K562 (cell line): ENCODE results near the gene NDUFV2. TPM values are rescaled to one million over a fixed set of nuclear protein-coding genes. Genes with fewer than 3 reads are reported as not detected.

Experiments
- ARID1B ChIP-seq: fragments of 450-650 bp; IDR thresholded peaks from 2 replicates; pipeline ENCODE4 v1.6.1; 2016; ENCODE audit warnings: antibody characterized with exemption, mild to moderate bottlenecking, inconsistent platforms
- COPS2 ChIP-seq: fragments of 450-650 bp; conservative IDR thresholded peaks from 2 replicates; pipeline ENCODE4 v1.6.1; 2016; ENCODE audit warnings: mild to moderate bottlenecking, moderate library complexity
- ELF2 ChIP-seq: fragments of 250-450 bp; sonication (Bioruptor Pico); IDR thresholded peaks from 2 replicates; pipeline ENCODE4 v1.5.0; 2021; ENCODE audit warnings: mild to moderate bottlenecking
- GTF2A2 ChIP-seq: IDR thresholded peaks from 2 replicates; pipeline ENCODE4 v1.6.1; 2016; ENCODE audit warnings: mild to moderate bottlenecking, missing genetic modification characterization, missing compliant biosample characterization
- MAFK ChIP-seq: IDR thresholded peaks from 2 replicates; pipeline ENCODE4 v1.6.1; 2011; ENCODE audit warnings: low read length, improper control_type of control experiment
- RBM17 ChIP-seq: fragments of 200-400 bp; formaldehyde crosslinking; IDR thresholded peaks from 2 replicates; pipeline ENCODE4 v1.6.1; 2017; ENCODE audit warnings: low read depth, mild to moderate bottlenecking, low read length, borderline replicate concordance
- SAP30 ChIP-seq: fragments of 200-600 bp; sonication (generic); IDR thresholded peaks from 2 replicates; pipeline ENCODE4 v1.6.1; 2012; ENCODE audit warnings: borderline replicate concordance, low read depth, mild to moderate bottlenecking, moderate library complexity, low read length, control low read depth, inconsistent platforms; ENCODE audit not compliant: insufficient read depth, poor library complexity, severe bottlenecking
- TAF1 ChIP-seq: IDR thresholded peaks from 2 replicates; pipeline ENCODE4 v1.6.1; 2011; ENCODE audit warnings: mild to moderate bottlenecking, low read length, moderate library complexity; ENCODE audit not compliant: insufficient read depth, control insufficient read depth, severe bottlenecking; ENCODE audit errors: extremely low read depth
- ZBTB43 ChIP-seq: sonication (generic); formaldehyde crosslinking; IDR thresholded peaks from 2 replicates; pipeline ENCODE4 v1.8.0; 2023; ENCODE audit warnings: mild to moderate bottlenecking, missing genetic modification reagents
- ZFP30 ChIP-seq: fragments of 250-450 bp; sonication (Bioruptor Pico); IDR thresholded peaks from 2 replicates; pipeline ENCODE4 v1.8.0; 2022; ENCODE audit warnings: moderate library complexity, mild to moderate bottlenecking, inconsistent platforms, borderline replicate concordance
- ZNF146 ChIP-seq: IDR thresholded peaks from one replicate; pipeline ENCODE4 v1.6.1; 2018; ENCODE audit warnings: missing compliant biosample characterization; ENCODE audit not compliant: unreplicated experiment
- ZNF76 ChIP-seq: fragments of 250-450 bp; sonication (Bioruptor Pico); IDR thresholded peaks from 2 replicates; pipeline ENCODE4 v1.4.0; 2020; ENCODE audit warnings: mild to moderate bottlenecking, moderate library complexity, borderline replicate concordance
- ZNF766 ChIP-seq: fragments of 200-800 bp; sonication (Bioruptor generic); conservative IDR thresholded peaks from 2 replicates; pipeline ENCODE4 v1.6.1; 2016; ENCODE audit warnings: missing genetic modification characterization, missing compliant biosample characterization
- polyA plus RNA-seq, 8 experiments: library from polyadenylated mRNA; depleted of rRNA in 4 of 8; stranded (reverse) in 5 of 8; unstranded in 3 of 8; fragments of >200 nt; fragmentation: Nextera tagmentation in 2 of 8; fragmentation: Illumina TruSeq in 1 of 8; extraction: Ambion mirVana in 2 of 8; extraction: Trizol in 1 of 8; gene quantifications; 2 replicates each; pipeline versions ENCODE4 v1.2.1 to v1.2.3, GENCODE V29; 2011 to 2014; ENCODE audit warnings: inconsistent platforms in 1 of 8, missing spikeins in 1 of 8
- total RNA-seq, 7 experiments: library from RNA; depleted of rRNA in 6 of 7; stranded (reverse); fragments of >200 nt in 6 of 7; fragmentation: Illumina TruSeq in 2 of 7; extraction: Trizol in 2 of 7; gene quantifications; 2 replicates each; pipeline versions ENCODE4 v1.2.1 to v1.2.3, GENCODE V29; 2011 to 2021; ENCODE audit warnings: low replicate concordance in 1 of 7
- TF ChIP-seq, protein P1 (sequence below), 2 experiments: fragments of 450-650 bp; IDR thresholded peaks; 2 replicates each; pipeline ENCODE4 v1.6.1; 2016; ENCODE audit warnings: mild to moderate bottlenecking in 2 of 2, borderline replicate concordance in 1 of 2, low read depth in 1 of 2, moderate library complexity in 1 of 2
- TF ChIP-seq, protein P2 (sequence below), 2 experiments: fragments of 250-450 bp in 1 of 2; fragments of 450-650 bp in 1 of 2; sonication (Bioruptor Pico) in 1 of 2; IDR thresholded peaks; 2 replicates each; pipeline versions ENCODE4 v1.6.1 to v1.8.0; 2016 to 2021; ENCODE audit warnings: mild to moderate bottlenecking in 2 of 2, moderate library complexity in 2 of 2, missing compliant biosample characterization in 1 of 2, missing genetic modification characterization in 1 of 2

The NDUFV2 gene
- total and polyA plus RNA-seq, 9 of the 15 experiments (the other 6 are each of a cell fraction or from before 2014, with no cell fraction given): 213 to 550 (median 384) TPM

DNA sequence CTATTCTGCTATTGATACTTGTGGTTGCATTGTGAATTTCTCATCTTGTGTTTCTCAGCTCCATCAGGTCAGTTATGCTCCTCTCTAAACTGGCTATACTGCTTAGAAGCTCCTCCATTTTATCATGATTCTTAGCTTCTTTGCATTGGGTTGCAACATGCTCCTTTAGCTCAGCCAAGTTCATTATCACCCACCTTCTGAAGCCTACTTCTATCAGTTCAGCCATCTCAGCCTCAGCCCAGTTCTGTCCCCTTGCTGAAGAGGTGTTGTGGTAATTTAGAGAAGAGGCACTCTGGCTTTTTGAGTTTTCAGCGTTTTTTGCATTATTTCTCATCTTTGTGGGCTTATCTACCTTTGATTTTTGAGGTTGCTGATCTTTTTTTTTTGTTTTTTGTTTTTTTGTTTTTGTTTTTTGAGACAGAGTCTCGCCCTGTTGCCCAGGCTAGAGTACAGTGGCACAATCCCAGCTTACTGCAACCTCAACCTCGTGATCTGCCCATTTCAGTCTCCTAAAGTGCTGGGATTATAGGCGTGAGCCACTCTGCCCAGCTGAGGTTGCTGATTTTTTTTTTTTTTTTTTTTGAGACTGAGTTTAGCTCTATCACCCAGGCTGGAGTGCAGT is 70.1 kb downstream of the NDUFV2 start (continued):
- TF ChIP-seq MAFK (no peak), TAF1 (no peak), COPS2 (no peak), ARID1B (peak; percentile 73), RBM17 (no peak), SAP30 (no peak), ZNF76 (CRISPR knock-in tag) (no peak), ZFP30 (CRISPR knock-in tag) (no peak), ZBTB43 (CRISPR knock-in tag) (no peak), ELF2 (no peak), GTF2A2 (tag) (no peak), ZNF766 (CRISPR knock-in tag) (peak; percentile 71; the same call in 1 of the 2 replicates), ZNF146 (CRISPR knock-in tag) (no peak)
- TF ChIP-seq, protein P1, sequence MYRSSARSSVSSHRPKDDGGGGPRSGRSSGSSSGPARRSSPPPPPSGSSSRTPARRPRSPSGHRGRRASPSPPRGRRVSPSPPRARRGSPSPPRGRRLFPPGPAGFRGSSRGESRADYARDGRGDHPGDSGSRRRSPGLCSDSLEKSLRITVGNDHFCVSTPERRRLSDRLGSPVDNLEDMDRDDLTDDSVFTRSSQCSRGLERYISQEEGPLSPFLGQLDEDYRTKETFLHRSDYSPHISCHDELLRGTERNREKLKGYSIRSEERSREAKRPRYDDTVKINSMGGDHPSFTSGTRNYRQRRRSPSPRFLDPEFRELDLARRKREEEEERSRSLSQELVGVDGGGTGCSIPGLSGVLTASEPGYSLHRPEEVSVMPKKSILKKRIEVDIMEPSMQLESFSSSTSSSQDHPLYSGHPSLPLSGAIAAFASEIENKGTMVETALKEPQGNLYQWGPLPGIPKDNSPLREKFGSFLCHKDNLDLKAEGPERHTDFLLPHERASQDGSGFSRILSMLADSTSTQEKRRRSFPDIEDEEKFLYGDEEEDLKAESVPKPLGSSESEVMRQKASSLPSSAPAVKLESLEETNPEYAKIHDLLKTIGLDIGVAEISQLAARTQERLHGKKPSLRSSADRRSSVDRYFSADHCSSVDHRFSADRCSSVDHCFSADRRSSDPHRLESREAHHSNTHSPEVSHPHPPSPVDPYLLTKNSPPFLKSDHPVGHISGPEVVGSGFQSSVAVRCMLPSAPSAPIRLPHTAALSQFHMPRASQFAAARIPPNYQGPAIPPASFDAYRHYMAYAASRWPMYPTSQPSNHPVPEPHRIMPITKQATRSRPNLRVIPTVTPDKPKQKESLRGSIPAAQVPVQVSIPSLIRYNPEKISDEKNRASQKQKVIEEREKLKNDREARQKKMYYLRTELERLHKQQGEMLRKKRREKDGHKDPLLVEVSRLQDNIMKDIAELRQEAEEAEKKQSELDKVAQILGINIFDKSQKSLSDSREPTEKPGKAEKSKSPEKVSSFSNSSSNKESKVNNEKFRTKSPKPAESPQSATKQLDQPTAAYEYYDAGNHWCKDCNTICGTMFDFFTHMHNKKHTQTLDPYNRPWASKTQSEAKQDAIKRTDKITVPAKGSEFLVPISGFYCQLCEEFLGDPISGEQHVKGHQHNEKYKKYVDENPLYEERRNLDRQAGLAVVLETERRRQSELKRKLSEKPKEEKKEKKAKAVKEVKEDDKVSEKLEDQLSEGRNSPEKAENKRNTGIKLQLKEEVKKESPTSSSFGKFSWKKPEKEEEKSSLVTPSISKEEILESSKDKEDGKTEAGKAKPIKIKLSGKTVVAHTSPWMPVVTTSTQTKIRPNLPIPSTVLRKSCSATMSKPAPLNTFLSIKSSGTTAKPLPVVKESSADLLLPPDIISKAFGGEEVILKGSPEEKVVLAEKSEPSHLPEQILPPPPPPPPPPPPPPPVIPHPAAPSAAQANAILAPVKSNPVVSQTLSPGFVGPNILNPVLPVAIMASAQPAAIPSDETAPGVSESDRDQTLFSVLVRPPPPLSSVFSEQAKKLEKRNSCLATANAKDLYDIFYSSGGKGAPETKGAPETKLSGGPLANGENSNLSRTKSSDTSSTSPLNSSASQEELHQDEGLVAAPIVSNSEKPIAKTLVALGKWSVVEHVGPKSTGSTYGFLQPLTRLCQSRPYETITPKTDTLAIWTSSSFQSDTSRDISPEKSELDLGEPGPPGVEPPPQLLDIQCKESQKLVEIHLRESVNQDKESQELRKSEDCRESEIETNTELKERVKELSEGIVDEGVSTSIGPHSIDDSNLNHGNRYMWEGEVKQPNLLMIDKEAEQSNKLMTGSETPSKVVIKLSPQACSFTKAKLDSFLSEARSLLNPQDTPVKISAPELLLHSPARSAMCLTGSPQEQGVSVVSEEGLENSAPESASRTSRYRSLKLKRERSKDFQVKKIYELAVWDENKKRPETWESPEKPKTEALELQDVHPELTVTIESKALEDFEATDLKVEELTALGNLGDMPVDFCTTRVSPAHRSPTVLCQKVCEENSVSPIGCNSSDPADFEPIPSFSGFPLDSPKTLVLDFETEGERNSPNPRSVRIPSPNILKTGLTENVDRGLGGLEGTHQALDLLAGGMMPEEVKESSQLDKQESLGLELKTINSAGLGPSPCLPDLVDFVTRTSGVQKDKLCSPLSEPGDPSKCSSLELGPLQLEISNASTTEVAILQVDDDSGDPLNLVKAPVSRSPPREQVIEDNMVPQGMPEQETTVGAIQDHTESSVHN (IDR thresholded peaks at IDR 0.05; ENCODE audit: borderline replicate concordance in 1 of 2, low read depth in 1 of 2): no peak
- TF ChIP-seq, protein P2, sequence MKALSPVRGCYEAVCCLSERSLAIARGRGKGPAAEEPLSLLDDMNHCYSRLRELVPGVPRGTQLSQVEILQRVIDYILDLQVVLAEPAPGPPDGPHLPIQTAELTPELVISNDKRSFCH (CRISPR knock-in tag; IDR thresholded peaks at IDR 0.05): no peak
- TF ChIP-seq, protein P2 (tag; IDR thresholded peaks at IDR 0.05): no peak
